PFSK-1 (cell line): Measurements from ENCODE around the gene LATS1.

Source experiments
- POLR2AphosphoS5 ChIP-seq: IDR thresholded peaks from 2 replicates; pipeline ENCODE4 v1.6.1; 2012; ENCODE audit warnings: low read depth, mild to moderate bottlenecking, control low read depth, low read length, moderate library complexity
- SIN3A ChIP-seq: IDR thresholded peaks from 2 replicates; pipeline ENCODE4 v1.6.1; 2012; ENCODE audit warnings: mild to moderate bottlenecking, low read length, moderate library complexity, borderline replicate concordance; ENCODE audit not compliant: insufficient read depth
- TAF1 ChIP-seq: IDR thresholded peaks from 2 replicates; pipeline ENCODE4 v1.6.1; 2012; ENCODE audit warnings: low read length, control low read depth, borderline replicate concordance; ENCODE audit not compliant: insufficient read depth

DNA sequence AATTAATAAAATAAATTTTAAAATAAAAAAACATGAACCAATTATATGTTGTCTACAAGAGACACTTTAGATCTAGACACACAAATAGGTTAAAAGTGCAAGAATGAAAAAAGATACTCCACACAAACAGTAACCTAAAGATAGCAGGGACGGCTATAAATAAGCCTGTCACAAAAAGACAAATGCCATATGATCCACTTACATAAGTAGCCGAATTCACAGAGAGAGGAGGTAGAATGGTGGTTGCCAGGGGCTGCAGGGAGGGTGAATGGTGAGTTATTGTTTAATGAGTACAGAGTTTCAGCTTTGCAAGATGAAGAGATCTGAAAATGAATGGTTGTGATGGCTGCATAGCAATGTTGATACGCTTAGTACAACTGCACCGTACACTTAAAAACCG, 102.1 kb downstream of the LATS1 start:
- TF ChIP-seq TAF1 (no peak), SIN3A (no peak), POLR2AphosphoS5 (no peak)
